ENCODE measurements around the gene CDC37.
A peak's percentile ranks its signal among the peaks of the same experiment; 100 is the strongest.
"Not testable (repeated sequence)": the region's sequence is repeated elsewhere in the genome, so short reads cannot be mapped to it uniquely, and the experiment has no call there.

Gene CDC37

GRCh38 chr19:10380313-10381102, 22.8 kb downstream of the CDC37 start, which contains the start of gene TYK2:
Gene TYK2, minus strand, starts transcription at chr19:10380572. Its CDS starts 2,166 bp downstream, at chr19:10378406.
- ATAC-seq (ENCODE audit: low read depth) = peak; percentile 97
- Histone ChIP-seq H3K27ac (ENCODE audit: poor library complexity, severe bottlenecking) (peak within 1 kb of the TSS; percentile 38), H3K36me3 (ENCODE audit: low read depth) (peaks cover 21% of the 10 kb centered on the region), H3K9me3 (ENCODE audit: severe bottlenecking) (no peaks in the 10 kb centered on the region), H3K27me3 (ENCODE audit: insufficient read depth, poor library complexity, severe bottlenecking) (no peaks in the 10 kb centered on the region), H3K4me1 (ENCODE audit: insufficient read depth, poor library complexity, severe bottlenecking) (peaks cover 5% of the 10 kb centered on the region), H3K4me3 (ENCODE audit: severe bottlenecking) (peak within 1 kb of the TSS; percentile 85)
- peak; percentile 96 for DNase-seq (ENCODE audit: low spot score)
- no peak for TF ChIP-seq CTCF (IDR thresholded peaks at IDR 0.05; ENCODE audit: poor library complexity, severe bottlenecking)

- ATAC-seq (ENCODE audit: low read depth) (peak; percentile 1; the same call in 1 of the 3 replicates), DNase-seq (ENCODE audit: low spot score) (no peak)
- Histone ChIP-seq H3K36me3 (ENCODE audit: low read depth) (peaks cover 21% of the 10 kb centered on the region), H3K27ac (ENCODE audit: poor library complexity, severe bottlenecking) (peak overlapping the region; percentile 38), H3K27me3 (ENCODE audit: insufficient read depth, poor library complexity, severe bottlenecking) (no peaks in the 10 kb centered on the region), H3K4me3 (ENCODE audit: severe bottlenecking) (peak overlapping the region; percentile 85), H3K9me3 (ENCODE audit: severe bottlenecking) (no peaks in the 10 kb centered on the region), H3K4me1 (ENCODE audit: insufficient read depth, poor library complexity, severe bottlenecking) (peaks cover 5% of the 10 kb centered on the region)
- peak; percentile 8 for TF ChIP-seq CTCF (IDR thresholded peaks at IDR 0.05; ENCODE audit: poor library complexity, severe bottlenecking)
Observed at GRCh38 chr19:10379880-10380312, 23.4 kb downstream of the CDC37 start.

- no peak for TF ChIP-seq CTCF (IDR thresholded peaks at IDR 0.05; ENCODE audit: poor library complexity, severe bottlenecking)
- ATAC-seq (ENCODE audit: low read depth) = no peak
- H3K4me1 ChIP-seq (ENCODE audit: insufficient read depth, poor library complexity, severe bottlenecking) = peaks cover 5% of the 10 kb centered on the region
- H3K4me3 ChIP-seq (ENCODE audit: severe bottlenecking) = no peak overlapping the region
- no peak overlapping the region for H3K27ac ChIP-seq (ENCODE audit: poor library complexity, severe bottlenecking)
- no peak for DNase-seq (ENCODE audit: low spot score)
- no peaks in the 10 kb centered on the region for H3K9me3 ChIP-seq (ENCODE audit: severe bottlenecking)
- H3K27me3 ChIP-seq (ENCODE audit: insufficient read depth, poor library complexity, severe bottlenecking) = no peaks in the 10 kb centered on the region
- peaks cover 29% of the 10 kb centered on the region for H3K36me3 ChIP-seq (ENCODE audit: low read depth)
Observed at GRCh38 chr19:10378124-10378523, 25.2 kb downstream of the CDC37 start.

- not testable (repeated sequence) for H3K4me3 ChIP-seq (ENCODE audit: severe bottlenecking); H3K27me3 ChIP-seq (ENCODE audit: insufficient read depth, poor library complexity, severe bottlenecking); H3K27ac ChIP-seq (ENCODE audit: poor library complexity, severe bottlenecking); H3K4me1 ChIP-seq (ENCODE audit: insufficient read depth, poor library complexity, severe bottlenecking); DNase-seq (ENCODE audit: low spot score); ATAC-seq (ENCODE audit: low read depth); H3K9me3 ChIP-seq (ENCODE audit: severe bottlenecking)
- H3K36me3 ChIP-seq (ENCODE audit: low read depth) = peaks cover 32% of the 10 kb centered on the region
Observed at GRCh38 chr19:10377140-10377640, 26.2 kb downstream of the CDC37 start.

GRCh38 chr19:10374931-10375330, 28.4 kb downstream of the CDC37 start:
- Histone ChIP-seq H3K4me3 (ENCODE audit: severe bottlenecking) (no peak overlapping the region), H3K9me3 (ENCODE audit: severe bottlenecking) (no peaks in the 10 kb centered on the region), H3K4me1 (ENCODE audit: insufficient read depth, poor library complexity, severe bottlenecking) (peaks cover 5% of the 10 kb centered on the region), H3K27me3 (ENCODE audit: insufficient read depth, poor library complexity, severe bottlenecking) (no peaks in the 10 kb centered on the region), H3K36me3 (ENCODE audit: low read depth) (peaks cover 44% of the 10 kb centered on the region), H3K27ac (ENCODE audit: poor library complexity, severe bottlenecking) (no peak overlapping the region)
- TF ChIP-seq CTCF (IDR thresholded peaks at IDR 0.05; ENCODE audit: poor library complexity, severe bottlenecking) = no peak
- ATAC-seq (ENCODE audit: low read depth) (no peak), DNase-seq (ENCODE audit: low spot score) (no peak)

Measured in RWPE2 (cell line).